ENCODE results near the gene SAMD4B.

DNA sequence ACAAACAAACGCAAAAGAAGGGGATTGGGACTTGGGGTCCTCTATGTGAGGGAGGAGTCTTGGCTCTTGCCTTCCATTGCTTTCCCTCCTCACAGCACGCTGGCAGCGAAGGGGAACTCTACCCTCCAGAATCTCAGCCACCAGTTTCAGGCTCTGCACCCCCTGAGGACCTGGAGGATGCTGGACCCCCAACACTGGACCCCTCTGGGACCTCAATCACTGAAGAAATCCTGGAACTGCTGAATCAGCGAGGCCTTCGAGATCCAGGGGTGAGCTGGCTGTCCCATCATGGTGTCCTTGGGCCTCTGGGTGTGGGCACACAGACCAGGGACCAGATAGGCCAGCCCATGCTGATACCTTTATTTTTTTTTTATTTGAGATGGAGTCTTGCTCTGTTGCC, 79.8 kb downstream of the SAMD4B start:
- TF ChIP-seq, protein P1, sequence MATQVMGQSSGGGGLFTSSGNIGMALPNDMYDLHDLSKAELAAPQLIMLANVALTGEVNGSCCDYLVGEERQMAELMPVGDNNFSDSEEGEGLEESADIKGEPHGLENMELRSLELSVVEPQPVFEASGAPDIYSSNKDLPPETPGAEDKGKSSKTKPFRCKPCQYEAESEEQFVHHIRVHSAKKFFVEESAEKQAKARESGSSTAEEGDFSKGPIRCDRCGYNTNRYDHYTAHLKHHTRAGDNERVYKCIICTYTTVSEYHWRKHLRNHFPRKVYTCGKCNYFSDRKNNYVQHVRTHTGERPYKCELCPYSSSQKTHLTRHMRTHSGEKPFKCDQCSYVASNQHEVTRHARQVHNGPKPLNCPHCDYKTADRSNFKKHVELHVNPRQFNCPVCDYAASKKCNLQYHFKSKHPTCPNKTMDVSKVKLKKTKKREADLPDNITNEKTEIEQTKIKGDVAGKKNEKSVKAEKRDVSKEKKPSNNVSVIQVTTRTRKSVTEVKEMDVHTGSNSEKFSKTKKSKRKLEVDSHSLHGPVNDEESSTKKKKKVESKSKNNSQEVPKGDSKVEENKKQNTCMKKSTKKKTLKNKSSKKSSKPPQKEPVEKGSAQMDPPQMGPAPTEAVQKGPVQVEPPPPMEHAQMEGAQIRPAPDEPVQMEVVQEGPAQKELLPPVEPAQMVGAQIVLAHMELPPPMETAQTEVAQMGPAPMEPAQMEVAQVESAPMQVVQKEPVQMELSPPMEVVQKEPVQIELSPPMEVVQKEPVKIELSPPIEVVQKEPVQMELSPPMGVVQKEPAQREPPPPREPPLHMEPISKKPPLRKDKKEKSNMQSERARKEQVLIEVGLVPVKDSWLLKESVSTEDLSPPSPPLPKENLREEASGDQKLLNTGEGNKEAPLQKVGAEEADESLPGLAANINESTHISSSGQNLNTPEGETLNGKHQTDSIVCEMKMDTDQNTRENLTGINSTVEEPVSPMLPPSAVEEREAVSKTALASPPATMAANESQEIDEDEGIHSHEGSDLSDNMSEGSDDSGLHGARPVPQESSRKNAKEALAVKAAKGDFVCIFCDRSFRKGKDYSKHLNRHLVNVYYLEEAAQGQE (IDR thresholded peaks at IDR 0.05; ENCODE audit: insufficient replicate concordance, low read depth): no peak
- TF ChIP-seq, protein P2, sequence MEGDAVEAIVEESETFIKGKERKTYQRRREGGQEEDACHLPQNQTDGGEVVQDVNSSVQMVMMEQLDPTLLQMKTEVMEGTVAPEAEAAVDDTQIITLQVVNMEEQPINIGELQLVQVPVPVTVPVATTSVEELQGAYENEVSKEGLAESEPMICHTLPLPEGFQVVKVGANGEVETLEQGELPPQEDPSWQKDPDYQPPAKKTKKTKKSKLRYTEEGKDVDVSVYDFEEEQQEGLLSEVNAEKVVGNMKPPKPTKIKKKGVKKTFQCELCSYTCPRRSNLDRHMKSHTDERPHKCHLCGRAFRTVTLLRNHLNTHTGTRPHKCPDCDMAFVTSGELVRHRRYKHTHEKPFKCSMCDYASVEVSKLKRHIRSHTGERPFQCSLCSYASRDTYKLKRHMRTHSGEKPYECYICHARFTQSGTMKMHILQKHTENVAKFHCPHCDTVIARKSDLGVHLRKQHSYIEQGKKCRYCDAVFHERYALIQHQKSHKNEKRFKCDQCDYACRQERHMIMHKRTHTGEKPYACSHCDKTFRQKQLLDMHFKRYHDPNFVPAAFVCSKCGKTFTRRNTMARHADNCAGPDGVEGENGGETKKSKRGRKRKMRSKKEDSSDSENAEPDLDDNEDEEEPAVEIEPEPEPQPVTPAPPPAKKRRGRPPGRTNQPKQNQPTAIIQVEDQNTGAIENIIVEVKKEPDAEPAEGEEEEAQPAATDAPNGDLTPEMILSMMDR (IDR thresholded peaks at IDR 0.05; ENCODE audit: insufficient read depth, low read length): no peak
- TF ChIP-seq POLR2AphosphoS5 (IDR thresholded peaks at IDR 0.05; ENCODE audit: low read depth) (no peak), GABPA (IDR thresholded peaks at IDR 0.05; ENCODE audit: low read depth) (no peak)

Data from HL-60 (cell line).